Gastroesophageal sphincter (tissue), 4 donors: ENCODE results near the gene TBC1D1. TPM values are rescaled to one million over a fixed set of nuclear protein-coding genes. Genes with fewer than 3 reads are reported as not detected.

Source experiments
- ATAC-seq: fragments of 150-250 bp; one replicate; pipeline ENCODE4 v1.9.1; 2016; ENCODE audit warnings: mild to moderate bottlenecking, moderate library complexity
- H3K27ac ChIP-seq, 4 donors: fragments of 200-600 bp; sonication (generic) in 3 of 4; 1 replicate in 3 of 4; 2 replicates in 1 of 4; pipeline ENCODE4 v1.5.1; 2016 to 2019
- H3K27me3 ChIP-seq: fragments of 200-600 bp; sonication (generic); one replicate; pipeline ENCODE4 v1.5.1; 2019
- H3K36me3 ChIP-seq, 2 donors: fragments of 200-600 bp; sonication (generic); one replicate each; pipeline ENCODE4 v1.5.1; 2019; ENCODE audit warnings: control low read depth in 1 of 2
- H3K4me1 ChIP-seq, 3 donors: fragments of 200-600 bp; sonication (generic); 1 replicate in 2 of 3; 2 replicates in 1 of 3; pipeline ENCODE4 v1.5.1; 2016 to 2019; ENCODE audit warnings: control low read depth in 2 of 3
- H3K4me3 ChIP-seq, 2 donors: fragments of 200-600 bp; sonication (generic); one replicate each; pipeline ENCODE4 v1.5.1; 2019; ENCODE audit warnings: mild to moderate bottlenecking in 1 of 2, moderate library complexity in 1 of 2
- H3K9me3 ChIP-seq, 3 donors: fragments of 200-600 bp; sonication (generic); one replicate each; pipeline ENCODE4 v1.5.1; 2017 to 2019; ENCODE audit warnings: control low read depth in 2 of 3
- CTCF ChIP-seq, 4 experiments: fragments of 200-600 bp in 2 of 4; fragments of 450-650 bp in 2 of 4; sonication (generic) in 1 of 4; IDR thresholded peaks; one replicate each; pipeline ENCODE4 v1.5.1; 2017 to 2019; ENCODE audit warnings: antibody characterized with exemption in 4 of 4, mild to moderate bottlenecking in 2 of 4, moderate library complexity in 2 of 4
- EP300 ChIP-seq: sonication (generic); formaldehyde crosslinking; IDR thresholded peaks from one replicate; pipeline ENCODE4 v1.6.1; 2017; ENCODE audit warnings: antibody characterized with exemption, mild to moderate bottlenecking
- POLR2A ChIP-seq, 2 donors: fragments of 450-650 bp; IDR thresholded peaks; one replicate each; pipeline ENCODE4 v1.6.1; 2017; ENCODE audit warnings: antibody characterized with exemption in 2 of 2, mild to moderate bottlenecking in 2 of 2, moderate library complexity in 1 of 2
- POLR2AphosphoS5 ChIP-seq: sonication (generic); formaldehyde crosslinking; IDR thresholded peaks from one replicate; pipeline ENCODE4 v1.6.1; 2017; ENCODE audit warnings: antibody characterized with exemption
- WGBS, 2 donors: methylation state at CpG; one replicate each; pipeline ENCODE4 v1.1.5; 2018; ENCODE audit warnings: low coverage in 1 of 2; 5-methylcytosine and 5-hydroxymethylcytosine counted together
- total RNA-seq, 4 donors: library from RNA; depleted of rRNA; stranded (reverse); fragments of >200 nt; gene quantifications; one replicate each; pipeline ENCODE4 v1.1.0, GENCODE V29; 2016

Gene TBC1D1
- total RNA-seq, 4 donors from 2014 or later = 190 to 279 (median 241) TPM

GRCh38 chr4:38152305-38152704 lies 261.4 kb downstream of the TBC1D1 start:
- Histone ChIP-seq H3K27me3 (no peaks in the 10 kb centered on the region), H3K4me3 (no peak overlapping the region), H3K4me1 (peaks cover 0 to 30% (median 6%) of the 10 kb centered on the region in 3 donors), H3K36me3 (no peaks in the 10 kb centered on the region), H3K9me3 (no peaks in the 10 kb centered on the region), H3K27ac (no peak overlapping the region)
- ATAC-seq = no peak
- TF ChIP-seq EP300 = no peak
- TF ChIP-seq POLR2AphosphoS5 = no peak
- TF ChIP-seq POLR2A (IDR thresholded peaks at IDR 0.05) = no peak
- TF ChIP-seq CTCF (IDR thresholded peaks at IDR 0.05) = no peak
- WGBS, 2 donors = 88% methylated on average over 1 of the region's 1 CpG; no CpG with 5 or more reads in 1 of the 2 donors

GRCh38 chr4:38152721-38153386 lies 262.0 kb downstream of the TBC1D1 start:
- no peaks in the 10 kb centered on the region for H3K9me3 ChIP-seq
- H3K4me3 ChIP-seq = no peak overlapping the region
- WGBS, 2 donors = 81 to 83% methylated on average over 4 to 6 of the region's 7 CpGs
- TF ChIP-seq EP300 (no peak), CTCF (IDR thresholded peaks at IDR 0.05) (no peak), POLR2AphosphoS5 (no peak), POLR2A (IDR thresholded peaks at IDR 0.05) (no peak)
- no peak for ATAC-seq
- no peaks in the 10 kb centered on the region for H3K27me3 ChIP-seq
- no peaks in the 10 kb centered on the region for H3K36me3 ChIP-seq
- H3K27ac ChIP-seq = no peak overlapping the region
- H3K4me1 ChIP-seq = peaks cover 0 to 30% (median 6%) of the 10 kb centered on the region in 3 donors

- no peak for TF ChIP-seq POLR2A (IDR thresholded peaks at IDR 0.05)
- TF ChIP-seq CTCF (IDR thresholded peaks at IDR 0.05) = no peak
- no peak for TF ChIP-seq POLR2AphosphoS5
- TF ChIP-seq EP300 = no peak
- WGBS, 2 donors = 75 to 88% methylated on average over 2 of the region's 2 CpGs
- Histone ChIP-seq H3K4me1 (peaks cover 0 to 30% (median 6%) of the 10 kb centered on the region in 3 donors), H3K27ac (no peak overlapping the region), H3K4me3 (no peak overlapping the region), H3K27me3 (no peaks in the 10 kb centered on the region), H3K9me3 (no peaks in the 10 kb centered on the region), H3K36me3 (no peaks in the 10 kb centered on the region)
- ATAC-seq = no peak
These were observed 262.5 kb downstream of the TBC1D1 start for GRCh38 chr4:38153387-38153760.

GRCh38 chr4:38154252-38154651 lies 263.4 kb downstream of the TBC1D1 start:
- no peak for TF ChIP-seq POLR2AphosphoS5
- Histone ChIP-seq H3K27me3 (no peaks in the 10 kb centered on the region), H3K27ac (peak overlapping the region in 2 of 4 donors; percentile 56 to 71), H3K36me3 (no peaks in the 10 kb centered on the region), H3K9me3 (no peaks in the 10 kb centered on the region), H3K4me3 (no peak overlapping the region), H3K4me1 (peaks cover 0 to 30% (median 6%) of the 10 kb centered on the region in 3 donors)
- ATAC-seq = no peak
- 86 to 94% methylated on average over 2 to 5 of the region's 5 CpGs for WGBS, 2 donors

GRCh38 chr4:38154681-38155588 lies 264.1 kb downstream of the TBC1D1 start:
- Histone ChIP-seq H3K4me1 (peaks cover 0 to 24% (median 6%) of the 10 kb centered on the region in 3 donors), H3K4me3 (no peak overlapping the region), H3K36me3 (no peaks in the 10 kb centered on the region), H3K27ac (peak overlapping the region in 2 of 4 donors; percentile 56 to 71), H3K27me3 (no peaks in the 10 kb centered on the region), H3K9me3 (no peaks in the 10 kb centered on the region)
- 61 to 83% methylated on average over 4 to 7 of the region's 17 CpGs for WGBS, 2 donors
- peak; percentile 17 for TF ChIP-seq POLR2AphosphoS5
- TF ChIP-seq EP300 = no peak
- peak; percentile 42 for ATAC-seq
